ENCODE results near the gene BTBD16.

BTBD16 gene

GRCh38 chr10:122310311-122311050, 39.4 kb downstream of the BTBD16 start:
- H3K27ac ChIP-seq: no peak overlapping the region
- no peak for TF ChIP-seq CTCF (conservative IDR thresholded peaks at IDR 0.05)

GRCh38 chr10:122311051-122311410, 39.9 kb downstream of the BTBD16 start:
- H3K27ac ChIP-seq: no peak overlapping the region
- no peak for TF ChIP-seq CTCF (conservative IDR thresholded peaks at IDR 0.05)

GRCh38 chr10:122311716-122312115, 40.6 kb downstream of the BTBD16 start:
- TF ChIP-seq CTCF (conservative IDR thresholded peaks at IDR 0.05): no peak
- no peak overlapping the region for H3K27ac ChIP-seq

GRCh38 chr10:122316224-122316884, 45.3 kb downstream of the BTBD16 start:
- no peak for TF ChIP-seq CTCF (conservative IDR thresholded peaks at IDR 0.05)
- H3K27ac ChIP-seq: no peak overlapping the region

GRCh38 chr10:122321960-122322359, 50.9 kb downstream of the BTBD16 start:
- no peak for TF ChIP-seq CTCF (conservative IDR thresholded peaks at IDR 0.05)
- H3K27ac ChIP-seq: no peak overlapping the region

GRCh38 chr10:122323189-122323588, 52.1 kb downstream of the BTBD16 start:
- no peak for TF ChIP-seq CTCF (conservative IDR thresholded peaks at IDR 0.05)
- no peak overlapping the region for H3K27ac ChIP-seq

- no peak overlapping the region for H3K27ac ChIP-seq
- TF ChIP-seq CTCF (conservative IDR thresholded peaks at IDR 0.05): no peak
These were observed 53.0 kb downstream of the BTBD16 start for GRCh38 chr10:122323941-122324675.
